Mesenchymal stem cell (in vitro differentiated cells and primary cell): ENCODE results near the gene SH3BP5L.

ENCODE experiments used
- DNase-seq: peaks from one replicate; pipeline ENCODE4 v3.0.0-alpha.2; 2013
- H2AFZ ChIP-seq: one replicate; pipeline ENCODE4 v1.6.1; 2013; ENCODE audit warnings: low read depth, mild to moderate bottlenecking, control low read depth, inconsistent platforms, low read length, moderate library complexity
- H2AK5ac ChIP-seq: 2 replicates; pipeline ENCODE4 v1.6.1; 2013; ENCODE audit warnings: low read length, moderate library complexity, mild to moderate bottlenecking, inconsistent platforms; ENCODE audit not compliant: severe bottlenecking
- H2BK120ac ChIP-seq: one replicate; pipeline ENCODE4 v1.6.1; 2013; ENCODE audit warnings: low read depth, mild to moderate bottlenecking, inconsistent platforms, low read length, moderate library complexity
- H2BK12ac ChIP-seq, 2 experiments: one replicate each; pipeline ENCODE4 v1.6.1; 2013; ENCODE audit warnings: inconsistent platforms in 2 of 2, low read length in 2 of 2, mild to moderate bottlenecking in 2 of 2, moderate library complexity in 2 of 2, control low read depth in 1 of 2
- H2BK15ac ChIP-seq: one replicate; pipeline ENCODE4 v1.6.1; 2013; ENCODE audit warnings: mild to moderate bottlenecking, low read depth, inconsistent platforms; ENCODE audit not compliant: poor library complexity, severe bottlenecking
- H2BK5ac ChIP-seq: 2 replicates; pipeline ENCODE4 v1.6.1; 2013; ENCODE audit warnings: low read depth, mild to moderate bottlenecking, low read length, control low read depth, inconsistent platforms; ENCODE audit not compliant: poor library complexity, severe bottlenecking
- H3K14ac ChIP-seq, 2 experiments: one replicate each; pipeline ENCODE4 v1.6.1; 2013; ENCODE audit warnings: inconsistent platforms in 2 of 2, low read length in 2 of 2, control low read depth in 1 of 2, mild to moderate bottlenecking in 1 of 2, moderate library complexity in 1 of 2
- H3K18ac ChIP-seq, 2 experiments: one replicate each; pipeline ENCODE4 v1.6.1; 2013; ENCODE audit warnings: inconsistent platforms in 2 of 2, low read length in 2 of 2, control low read depth in 1 of 2, low read depth in 1 of 2, mild to moderate bottlenecking in 1 of 2
- H3K23ac ChIP-seq, 2 experiments: one replicate each; pipeline ENCODE4 v1.6.1; 2013; ENCODE audit warnings: inconsistent platforms in 2 of 2, low read length in 2 of 2, mild to moderate bottlenecking in 2 of 2, moderate library complexity in 2 of 2, control low read depth in 1 of 2
- H3K27ac ChIP-seq: 2 replicates; pipeline ENCODE4 v1.5.1; 2013; ENCODE audit warnings: mild to moderate bottlenecking, moderate library complexity, low read length, control low read depth, inconsistent platforms; ENCODE audit not compliant: poor library complexity, severe bottlenecking
- H3K27me3 ChIP-seq, 2 experiments: 2 replicates each; pipeline versions ENCODE4 v1.6.1 to v1.7.0; 2013; ENCODE audit warnings: low read length in 2 of 2, mild to moderate bottlenecking in 2 of 2, moderate library complexity in 2 of 2, control low read depth in 1 of 2, inconsistent platforms in 1 of 2; ENCODE audit not compliant: control insufficient read depth in 1 of 2, insufficient read depth in 1 of 2
- H3K36me3 ChIP-seq, 2 experiments: 2 replicates each; pipeline versions ENCODE4 v1.6.1 to v1.7.0; 2013; ENCODE audit warnings: low read length in 2 of 2, control low read depth in 1 of 2, inconsistent platforms in 1 of 2, low read depth in 1 of 2, mild to moderate bottlenecking in 1 of 2; ENCODE audit not compliant: insufficient read depth in 2 of 2, control insufficient read depth in 1 of 2
- H3K4ac ChIP-seq, 2 experiments: one replicate each; pipeline ENCODE4 v1.6.1; 2013; ENCODE audit warnings: inconsistent platforms in 2 of 2, low read length in 2 of 2, mild to moderate bottlenecking in 2 of 2, moderate library complexity in 2 of 2, control low read depth in 1 of 2, low read depth in 1 of 2
- H3K4me1 ChIP-seq: 2 replicates; pipeline ENCODE4 v1.6.1; 2013; ENCODE audit warnings: low read depth, low read length, control low read depth; ENCODE audit not compliant: control insufficient read depth, insufficient read depth
- H3K4me2 ChIP-seq: 2 replicates; pipeline ENCODE4 v1.6.1; 2013; ENCODE audit warnings: low read length, mild to moderate bottlenecking, inconsistent platforms; ENCODE audit not compliant: poor library complexity, severe bottlenecking
- H3K4me3 ChIP-seq, 2 experiments: 2 replicates each; pipeline versions ENCODE4 v1.5.1 to v1.7.0; 2013; ENCODE audit warnings: low read length in 2 of 2, mild to moderate bottlenecking in 2 of 2, control low read depth in 1 of 2, low read depth in 1 of 2; ENCODE audit not compliant: insufficient read depth in 1 of 2
- H3K79me1 ChIP-seq: replicated peaks from 2 replicates; pipeline ENCODE4 v1.6.1; 2013; ENCODE audit warnings: mild to moderate bottlenecking, control low read depth, low read length, inconsistent platforms; ENCODE audit not compliant: poor library complexity, severe bottlenecking
- H3K9ac ChIP-seq: 2 replicates; pipeline ENCODE4 v1.7.0; 2013; ENCODE audit warnings: mild to moderate bottlenecking, low read length, moderate library complexity
- H3K9me3 ChIP-seq: 2 replicates; pipeline ENCODE4 v1.7.0; 2013; ENCODE audit warnings: mild to moderate bottlenecking, low read length; ENCODE audit not compliant: control insufficient read depth
- H4K8ac ChIP-seq: one replicate; pipeline ENCODE4 v1.6.1; 2013; ENCODE audit warnings: inconsistent platforms, mild to moderate bottlenecking, low read length, moderate library complexity
- H4K91ac ChIP-seq: one replicate; pipeline ENCODE4 v1.6.1; 2013; ENCODE audit warnings: mild to moderate bottlenecking, low read length, inconsistent platforms
- WGBS: methylation state at CpG from one replicate; pipeline ENCODE4 v1.1.7; 2013; ENCODE audit warnings: mixed read lengths; 5-methylcytosine and 5-hydroxymethylcytosine counted together

SH3BP5L gene

DNA sequence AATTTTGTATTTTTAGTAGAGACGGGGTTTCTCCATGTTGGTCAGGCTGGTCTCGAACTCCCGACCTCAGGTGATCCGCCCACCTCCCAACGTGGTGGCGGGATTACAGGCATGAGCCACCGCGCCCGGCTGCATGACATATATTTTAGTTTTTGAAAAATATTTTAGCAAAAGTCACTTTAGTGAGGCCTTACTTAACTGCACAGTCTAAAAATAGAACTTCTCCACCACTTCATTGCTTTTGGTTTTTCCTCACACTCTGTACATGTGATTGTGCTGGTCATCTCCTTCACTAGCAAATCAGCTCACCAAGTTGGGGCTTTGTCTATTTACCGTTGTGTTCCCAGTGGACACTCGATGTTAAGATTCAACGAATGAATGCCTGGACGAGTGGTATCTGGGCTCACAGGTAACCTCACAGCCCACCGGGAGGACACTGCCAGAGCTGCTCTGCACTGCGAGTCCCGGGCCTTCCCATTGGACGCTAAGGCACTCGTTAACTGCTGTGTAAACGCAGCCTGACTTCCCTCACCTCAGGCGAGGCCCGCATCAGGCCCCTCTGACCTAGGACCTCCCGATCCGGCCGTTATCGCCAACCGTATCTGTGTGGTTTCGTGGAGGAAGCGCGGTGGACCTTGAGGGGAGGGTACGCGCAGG lies 47.2 kb upstream of the SH3BP5L start:
- Histone ChIP-seq H3K4me2 (peak overlapping the region; percentile 72), H3K4me3 (peak overlapping the region; percentile 61 to 83), H2BK5ac (no peak overlapping the region), H3K18ac (peak overlapping the region; percentile 9 to 77), H3K4me1 (peaks cover 1% of the 10 kb centered on the region), H4K91ac (no peak overlapping the region), H4K8ac (peak overlapping the region; percentile 73), H3K14ac (no peak overlapping the region), H3K79me1 (no peaks in the 10 kb centered on the region), H2BK120ac (no peak overlapping the region), H2BK12ac (peak overlapping the region in 1 of 2 experiments; percentile 64), H3K27ac (peak overlapping the region; percentile 70), H3K36me3 (no peaks in the 10 kb centered on the region), H2BK15ac (no peak overlapping the region), H3K23ac (no peak overlapping the region), H3K9ac (peak overlapping the region; percentile 90), H3K4ac (no peak overlapping the region), H3K27me3 (no peaks in the 10 kb centered on the region), H3K9me3 (no peaks in the 10 kb centered on the region), H2AK5ac (no peak overlapping the region), H2AFZ (peak overlapping the region; percentile 51)
- WGBS: 1% methylated on average over 18 of the region's 31 CpGs
- peak; percentile 90 for DNase-seq

DNA sequence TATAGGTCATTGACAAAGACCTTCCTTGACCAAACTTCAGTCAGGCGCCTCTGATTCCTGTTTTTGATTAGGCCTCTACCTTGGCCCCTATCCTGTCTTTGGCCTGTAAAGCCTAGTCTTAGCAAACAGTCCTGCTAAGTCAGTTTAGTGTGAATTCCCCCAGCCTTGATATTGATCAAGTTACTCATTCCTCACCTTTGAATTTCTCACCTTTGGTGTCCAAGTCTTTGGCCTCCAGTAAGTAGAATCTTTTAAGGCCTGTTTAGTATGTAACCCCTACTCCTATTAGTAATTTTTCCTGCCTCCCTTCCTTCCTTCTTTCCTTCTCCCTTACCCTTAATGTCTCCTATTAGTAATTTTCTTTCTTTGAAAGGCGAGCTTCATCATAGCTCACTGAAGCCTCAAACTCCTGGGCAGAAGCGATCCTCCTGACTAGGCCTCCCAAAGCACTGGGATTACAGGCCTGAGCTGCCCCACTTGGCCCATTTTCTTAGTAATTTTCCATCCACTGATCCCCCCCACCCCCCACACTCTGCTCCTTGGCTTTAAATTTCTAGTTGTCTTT lies 46.2 kb upstream of the SH3BP5L start:
- H3K79me1 ChIP-seq: no peaks in the 10 kb centered on the region
- no peak for DNase-seq
- no peak overlapping the region for H2AK5ac ChIP-seq
- H3K27me3 ChIP-seq: no peaks in the 10 kb centered on the region
- no peaks in the 10 kb centered on the region for H3K9me3 ChIP-seq
- H4K8ac ChIP-seq: peak overlapping the region; percentile 54
- H3K18ac ChIP-seq: no peak overlapping the region
- no peaks in the 10 kb centered on the region for H3K36me3 ChIP-seq
- peak overlapping the region; percentile 34 for H3K27ac ChIP-seq
- H3K9ac ChIP-seq: peak overlapping the region; percentile 90
- H3K4me1 ChIP-seq: peaks cover 1% of the 10 kb centered on the region
- no peak overlapping the region for H4K91ac ChIP-seq
- no peak overlapping the region for H2BK12ac ChIP-seq
- no peak overlapping the region for H2AFZ ChIP-seq
- no peak overlapping the region for H3K4ac ChIP-seq
- no peak overlapping the region for H3K23ac ChIP-seq
- H3K14ac ChIP-seq: no peak overlapping the region
- H2BK15ac ChIP-seq: no peak overlapping the region
- H3K4me2 ChIP-seq: peak overlapping the region; percentile 17
- H2BK5ac ChIP-seq: no peak overlapping the region
- H2BK120ac ChIP-seq: peak overlapping the region; percentile 61
- WGBS: over 99% methylated on average over 3 of the region's 3 CpGs
- H3K4me3 ChIP-seq: peak overlapping the region in 1 of 2 experiments; percentile 83

DNA sequence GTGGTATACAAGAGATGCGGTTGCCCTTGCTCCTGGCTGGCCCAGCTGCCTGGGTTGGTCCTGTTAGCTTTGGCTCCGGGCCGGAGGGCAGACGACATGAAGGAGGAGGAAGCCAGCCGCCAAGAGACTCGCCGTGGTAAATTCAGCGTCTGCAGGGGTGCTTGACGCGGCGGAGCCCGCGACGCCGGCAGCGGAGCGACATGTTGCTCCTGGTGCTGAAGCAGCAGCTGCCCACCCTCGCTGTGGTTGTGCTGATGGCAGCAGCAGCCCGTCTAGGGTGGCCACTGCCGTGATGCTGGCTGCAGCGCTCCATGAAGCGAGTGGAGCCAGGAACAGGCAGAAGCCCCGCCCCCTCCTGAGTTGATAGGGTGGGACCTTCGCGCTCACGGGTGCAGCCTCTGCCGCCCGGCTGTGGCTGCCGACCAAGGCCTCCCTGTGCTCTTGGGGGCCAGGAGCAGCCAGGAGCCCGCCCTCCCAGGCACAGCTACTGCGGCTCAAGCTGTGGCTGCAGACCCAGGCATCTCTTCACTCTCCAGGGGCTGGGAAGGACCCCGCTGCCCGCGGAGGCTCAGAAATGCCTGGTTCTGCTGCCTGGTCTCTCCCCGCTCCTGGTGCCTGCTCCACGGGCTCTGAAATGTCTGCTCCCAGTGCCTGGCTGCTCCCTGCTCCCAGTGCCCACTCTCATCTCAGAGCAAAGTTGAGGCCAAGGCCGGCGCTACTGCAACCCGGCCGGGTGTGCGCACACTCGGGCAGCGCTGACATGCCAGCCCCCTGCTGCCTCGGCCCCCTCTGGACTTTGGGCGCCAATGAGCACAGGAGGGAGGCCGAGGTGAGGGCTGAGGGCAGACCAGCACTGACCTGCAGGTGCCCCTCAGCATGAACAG lies 37.5 kb upstream of the SH3BP5L start:
- peak overlapping the region; percentile 91 to 95 for H3K18ac ChIP-seq
- H3K14ac ChIP-seq: peak overlapping the region in 1 of 2 experiments; percentile 85
- H4K91ac ChIP-seq: peak overlapping the region; percentile 83
- H3K4me3 ChIP-seq: peak overlapping the region; percentile 71 to 81
- H3K27me3 ChIP-seq: no peaks in the 10 kb centered on the region
- peaks cover 3% of the 10 kb centered on the region for H3K79me1 ChIP-seq
- peak overlapping the region; percentile 91 for H2BK15ac ChIP-seq
- peak overlapping the region; percentile 47 to 55 for H3K4ac ChIP-seq
- H3K23ac ChIP-seq: peak overlapping the region in 1 of 2 experiments; percentile 84
- H2BK5ac ChIP-seq: no peak overlapping the region
- H2BK12ac ChIP-seq: peak overlapping the region; percentile 45 to 79
- H4K8ac ChIP-seq: peak overlapping the region; percentile 96
- H3K27ac ChIP-seq: peak overlapping the region; percentile 3
- 9% methylated on average over 46 of the region's 46 CpGs for WGBS
- peaks cover 20% of the 10 kb centered on the region for H3K4me1 ChIP-seq
- no peak overlapping the region for H2AK5ac ChIP-seq
- no peaks in the 10 kb centered on the region for H3K36me3 ChIP-seq
- H2AFZ ChIP-seq: peak overlapping the region; percentile 99
- peak overlapping the region; percentile 96 for H3K4me2 ChIP-seq
- no peak overlapping the region for H2BK120ac ChIP-seq
- H3K9me3 ChIP-seq: no peaks in the 10 kb centered on the region
- peak overlapping the region; percentile 76 for H3K9ac ChIP-seq
- peak; percentile 79 for DNase-seq

DNA sequence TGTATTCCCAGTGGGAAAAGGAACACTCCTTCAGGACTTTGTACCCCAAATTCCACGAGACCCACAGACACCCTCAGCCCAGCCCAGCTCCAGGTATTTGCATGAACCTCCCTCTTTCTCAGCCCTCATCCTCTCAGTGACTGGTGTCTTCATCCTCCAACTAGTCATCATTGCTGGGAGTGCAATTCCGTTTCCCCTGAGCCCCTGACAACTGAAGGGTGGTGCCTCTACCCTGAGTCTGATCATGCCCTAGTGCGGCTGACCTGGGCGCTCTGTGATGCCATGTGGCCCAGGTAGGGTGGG lies 36.9 kb upstream of the SH3BP5L start:
- no peak overlapping the region for H3K27ac ChIP-seq
- H3K23ac ChIP-seq: peak overlapping the region in 1 of 2 experiments; percentile 84
- peak overlapping the region; percentile 91 for H2BK15ac ChIP-seq
- H2AK5ac ChIP-seq: no peak overlapping the region
- no peaks in the 10 kb centered on the region for H3K36me3 ChIP-seq
- peak overlapping the region; percentile 76 for H3K9ac ChIP-seq
- peak overlapping the region; percentile 71 to 81 for H3K4me3 ChIP-seq
- peak overlapping the region; percentile 35 to 79 for H2BK12ac ChIP-seq
- peak overlapping the region; percentile 96 for H3K4me2 ChIP-seq
- peak overlapping the region; percentile 47 to 55 for H3K4ac ChIP-seq
- H3K14ac ChIP-seq: peak overlapping the region in 1 of 2 experiments; percentile 46
- 32% methylated on average over 4 of the region's 4 CpGs for WGBS
- DNase-seq: peak; percentile 11
- no peaks in the 10 kb centered on the region for H3K27me3 ChIP-seq
- H2BK120ac ChIP-seq: no peak overlapping the region
- peak overlapping the region; percentile 99 for H2AFZ ChIP-seq
- no peaks in the 10 kb centered on the region for H3K9me3 ChIP-seq
- H2BK5ac ChIP-seq: no peak overlapping the region
- H4K8ac ChIP-seq: peak overlapping the region; percentile 96
- peak overlapping the region; percentile 91 to 95 for H3K18ac ChIP-seq
- H3K4me1 ChIP-seq: peaks cover 25% of the 10 kb centered on the region
- peaks cover 8% of the 10 kb centered on the region for H3K79me1 ChIP-seq
- H4K91ac ChIP-seq: peak overlapping the region; percentile 83
